Measurements from ENCODE around the gene FAM227A. TPM values are rescaled to one million over a fixed set of nuclear protein-coding genes. Genes with fewer than 3 reads are reported as not detected.
"Not testable (repeated sequence)": the region's sequence is repeated elsewhere in the genome, so short reads cannot be mapped to it uniquely, and the experiment has no call there.

The FAM227A gene
- total RNA-seq, 1 donor from 2014 or later = 0.20 TPM

GRCh38 chr22:38612217-38613006, 43.8 kb downstream of the FAM227A start:
- DNase-seq (ENCODE audit: low read depth in 2 of 2) = no peak

GRCh38 chr22:38611559-38611958, 44.6 kb downstream of the FAM227A start:
- DNase-seq (ENCODE audit: low read depth in 2 of 2) = no peak

- DNase-seq (ENCODE audit: low read depth in 2 of 2) = no peak
These were observed 46.0 kb downstream of the FAM227A start for GRCh38 chr22:38610234-38610633.

GRCh38 chr22:38608992-38609750, 47.0 kb downstream of the FAM227A start:
- no peak for DNase-seq (ENCODE audit: low read depth in 2 of 2)

- DNase-seq (ENCODE audit: low read depth in 2 of 2) = no peak
These were observed 48.5 kb downstream of the FAM227A start for GRCh38 chr22:38607680-38608079.

- no peak for DNase-seq (ENCODE audit: low read depth in 2 of 2)
These were observed 54.0 kb downstream of the FAM227A start for GRCh38 chr22:38602166-38602565.

- DNase-seq (ENCODE audit: low read depth in 2 of 2) = no peak
These were observed 54.9 kb downstream of the FAM227A start for GRCh38 chr22:38601221-38601764.

GRCh38 chr22:38599466-38599865, 56.7 kb downstream of the FAM227A start:
- DNase-seq (ENCODE audit: low read depth in 2 of 2) = no peak

- DNase-seq (ENCODE audit: low read depth in 2 of 2) = not testable (repeated sequence)
These were observed 73.3 kb downstream of the FAM227A start for GRCh38 chr22:38582923-38583322.

GRCh38 chr22:38578505-38578904, 77.7 kb downstream of the FAM227A start:
- DNase-seq (ENCODE audit: low read depth in 2 of 2) = no peak

GRCh38 chr22:38572065-38572464, 84.1 kb downstream of the FAM227A start:
- DNase-seq (ENCODE audit: low read depth in 2 of 2) = peak; percentile 63 to 73

- DNase-seq (ENCODE audit: low read depth in 2 of 2) = peak; percentile 4 to 8
These were observed 85.3 kb downstream of the FAM227A start for GRCh38 chr22:38570779-38571364.

- peak; percentile 51 to 63 for DNase-seq (ENCODE audit: low read depth in 2 of 2)
These were observed 86.0 kb downstream of the FAM227A start, which contains the start of gene DMC1 for GRCh38 chr22:38569972-38570778. TSS of gene DMC1 (minus strand) at chr22:38570183. CDS start at chr22:38568256, 1,927 bp downstream.

GRCh38 chr22:38569181-38569971, 86.8 kb downstream of the FAM227A start:
- no peak for DNase-seq (ENCODE audit: low read depth in 2 of 2)

- DNase-seq (ENCODE audit: low read depth in 2 of 2) = no peak
These were observed 88.5 kb downstream of the FAM227A start for GRCh38 chr22:38567531-38568285.

GRCh38 chr22:38566726-38567504, 89.3 kb downstream of the FAM227A start:
- no peak for DNase-seq (ENCODE audit: low read depth in 2 of 2)

- no peak for DNase-seq (ENCODE audit: low read depth in 2 of 2)
These were observed 90.8 kb downstream of the FAM227A start for GRCh38 chr22:38565441-38565840.

GRCh38 chr22:38564669-38565068, 91.5 kb downstream of the FAM227A start:
- no peak for DNase-seq (ENCODE audit: low read depth in 2 of 2)

- no peak for DNase-seq (ENCODE audit: low read depth in 2 of 2)
These were observed 101.9 kb downstream of the FAM227A start for GRCh38 chr22:38554281-38554680.
